Suprapubic skin (tissue), 4 donors: ENCODE measurements around the gene KCNMB2.

Source experiments
- CTCF ChIP-seq, 2 donors: fragments of 200-600 bp in 1 of 2; fragments of 450-650 bp in 1 of 2; sonication (generic) in 1 of 2; IDR thresholded peaks; one replicate each; pipeline ENCODE4 v1.5.1; 2016 to 2019; ENCODE audit warnings: antibody characterized with exemption in 2 of 2, mild to moderate bottlenecking in 1 of 2, moderate library complexity in 1 of 2
- EP300 ChIP-seq: sonication (generic); formaldehyde crosslinking; IDR thresholded peaks from one replicate; pipeline ENCODE4 v1.6.1; 2017; ENCODE audit warnings: antibody characterized with exemption
- POLR2A ChIP-seq, 2 donors: fragments of 450-650 bp; IDR thresholded peaks; one replicate each; pipeline ENCODE4 v1.6.1; 2017; ENCODE audit warnings: antibody characterized with exemption in 2 of 2, mild to moderate bottlenecking in 2 of 2, moderate library complexity in 2 of 2
- POLR2AphosphoS5 ChIP-seq, 3 donors: sonication (generic); formaldehyde crosslinking; IDR thresholded peaks; one replicate each; pipeline ENCODE4 v1.6.1; 2017; ENCODE audit warnings: antibody characterized with exemption in 3 of 3

GRCh38 chr3:178808748-178809147, 272.5 kb downstream of the KCNMB2 start:
- TF ChIP-seq CTCF (IDR thresholded peaks at IDR 0.05) (no peak), POLR2A (IDR thresholded peaks at IDR 0.05) (no peak), POLR2AphosphoS5 (IDR thresholded peaks at IDR 0.05) (no peak), EP300 (no peak)
